GM18519 (cell line): ENCODE data around the gene WFS1.

Experiments used
- ATAC-seq: cut with Tn5 transposase; IDR thresholded peaks from one replicate; pipeline ENCODE4 v1.9.1; 2021; ENCODE audit warnings: mild to moderate bottlenecking, moderate library complexity; ENCODE audit not compliant: unreplicated experiment, low FRiP score

WFS1 gene

DNA sequence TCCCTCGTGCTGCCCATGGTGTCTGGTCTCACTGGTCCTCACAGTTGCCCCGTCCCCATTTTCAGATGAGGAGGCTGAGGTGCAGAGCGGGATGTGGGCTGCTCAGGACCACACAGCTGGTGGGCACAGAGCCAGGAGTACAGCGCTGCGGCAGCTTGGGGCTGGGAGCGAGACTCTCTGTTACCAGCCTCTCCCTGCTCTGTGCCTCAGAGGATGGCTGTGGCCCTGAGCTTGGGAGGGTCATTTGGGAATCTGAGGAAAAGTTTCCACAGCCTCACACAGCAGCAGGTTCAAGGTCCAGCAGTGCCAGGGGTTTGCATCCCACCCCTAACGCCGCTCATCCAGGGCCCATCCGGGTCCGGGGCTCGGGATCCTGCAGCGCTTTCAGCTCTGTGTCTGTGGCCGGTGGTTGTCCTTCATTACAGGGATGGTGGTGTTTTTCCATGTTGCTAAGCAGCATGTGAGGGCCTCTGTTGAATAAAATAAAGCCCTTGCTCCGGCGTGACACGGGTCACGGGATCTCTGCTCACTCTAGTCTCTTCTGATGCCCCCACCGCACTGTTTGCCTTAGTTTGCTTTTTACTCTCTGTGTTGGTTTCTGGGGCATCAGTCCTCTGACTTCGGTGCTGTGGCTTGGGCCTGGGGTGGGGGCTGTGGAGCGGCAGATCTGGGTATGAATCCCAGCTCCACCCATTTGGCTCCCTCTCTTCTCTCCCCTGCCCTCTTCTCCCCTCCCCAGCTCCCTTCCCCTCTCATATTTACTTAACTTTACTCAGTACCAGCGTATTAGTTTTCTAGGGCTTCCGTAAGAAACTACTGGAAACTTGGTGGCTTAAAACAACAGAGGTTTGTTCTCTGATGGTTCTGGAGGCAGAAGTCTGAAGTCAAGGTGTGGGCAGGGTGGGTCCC, 6.5 kb downstream of the WFS1 start:
- no peak for ATAC-seq

DNA sequence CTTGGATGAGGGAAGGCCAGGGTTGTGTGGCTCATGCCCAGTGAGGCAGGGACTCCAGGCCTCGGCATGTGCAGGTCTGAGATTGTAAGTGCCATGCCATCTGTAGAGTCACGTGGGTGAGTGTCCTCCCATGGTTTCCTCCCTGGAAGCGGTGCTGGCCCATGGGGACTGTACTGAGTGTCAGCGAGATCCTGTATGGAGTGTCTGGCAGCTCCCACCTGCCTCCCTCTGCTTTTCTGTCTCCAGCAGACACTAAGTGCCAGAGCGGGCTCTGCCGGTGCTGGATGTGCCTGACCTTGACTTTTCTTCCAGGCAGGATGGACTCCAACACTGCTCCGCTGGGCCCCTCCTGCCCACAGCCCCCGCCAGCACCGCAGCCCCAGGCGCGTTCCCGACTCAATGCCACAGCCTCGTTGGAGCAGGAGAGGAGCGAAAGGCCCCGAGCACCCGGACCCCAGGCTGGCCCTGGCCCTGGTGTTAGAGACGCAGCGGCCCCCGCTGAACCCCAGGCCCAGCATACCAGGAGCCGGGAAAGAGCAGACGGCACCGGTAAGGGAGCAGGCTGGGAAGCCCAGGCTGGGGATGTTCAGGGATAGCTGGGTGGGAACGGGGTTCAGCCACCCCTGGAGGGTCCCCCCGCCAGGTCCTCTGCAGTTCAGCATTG, 7.6 kb downstream of the WFS1 start:
- no peak for ATAC-seq

DNA sequence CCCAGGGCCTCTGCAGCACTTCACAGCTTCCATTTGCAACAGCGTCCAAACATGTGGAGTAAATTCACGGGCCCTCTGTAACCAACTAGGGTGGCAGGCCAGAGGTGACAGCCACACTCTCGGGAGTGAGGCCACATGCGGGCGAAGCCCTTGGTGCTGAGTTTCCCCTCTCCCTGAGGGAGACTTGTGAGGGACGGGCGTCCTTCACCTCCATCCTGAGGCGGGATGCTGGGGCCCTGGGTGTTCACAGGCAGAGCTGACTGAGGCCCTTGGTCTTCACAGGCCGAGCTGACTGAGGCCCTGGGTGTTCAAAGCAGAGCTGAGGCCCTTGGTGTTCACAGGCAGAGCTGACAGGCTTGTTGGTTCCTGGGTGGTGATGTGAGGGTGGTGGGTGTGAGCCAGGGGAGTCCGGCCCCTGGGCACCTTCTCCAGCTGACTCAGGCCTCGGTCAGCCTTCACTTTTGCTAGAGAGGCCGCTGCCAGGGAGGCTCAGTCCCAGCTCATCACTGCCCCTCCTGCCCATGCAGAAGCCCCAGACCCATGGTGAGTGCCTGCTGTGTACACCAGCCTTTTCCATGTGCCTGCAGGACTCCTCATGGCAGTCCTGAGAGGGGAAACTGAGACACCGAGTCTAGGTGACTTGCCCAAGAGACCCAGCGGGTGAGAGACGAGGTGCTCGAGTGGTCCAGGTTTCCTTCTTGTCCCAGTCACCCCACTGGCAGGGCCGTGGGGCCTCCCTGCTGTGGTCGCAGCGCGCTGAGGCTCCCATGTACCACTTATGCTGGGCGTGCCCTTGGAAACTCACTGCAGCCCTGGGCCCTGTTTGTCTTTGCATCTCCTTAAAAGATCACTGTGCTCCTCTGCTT, 8.5 kb downstream of the WFS1 start:
- no peak for ATAC-seq

DNA sequence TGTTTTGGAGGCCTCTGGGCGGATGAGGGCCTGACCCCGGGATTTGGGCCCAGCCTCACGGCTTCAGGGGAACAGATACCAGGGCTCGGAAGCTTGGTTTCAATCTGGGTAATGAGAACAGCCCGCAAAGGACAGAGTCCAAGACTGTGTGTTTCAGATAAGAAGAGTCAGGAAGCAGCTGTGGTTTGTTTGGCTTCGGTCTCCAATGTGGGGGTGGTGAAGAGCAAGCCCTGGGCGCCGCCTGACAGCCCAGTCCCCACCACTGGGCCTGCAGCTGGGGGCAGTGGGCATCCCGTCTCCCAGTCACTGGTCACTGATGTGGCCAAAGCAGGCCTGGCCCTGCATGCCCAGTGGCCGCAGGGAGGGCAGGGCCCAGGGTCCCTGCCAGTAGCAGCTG, 9.1 kb downstream of the WFS1 start:
- peak; percentile 87 for ATAC-seq

GRCh38 chr4:6279582-6280289, 10.1 kb downstream of the WFS1 start:
- ATAC-seq, result no peak

DNA sequence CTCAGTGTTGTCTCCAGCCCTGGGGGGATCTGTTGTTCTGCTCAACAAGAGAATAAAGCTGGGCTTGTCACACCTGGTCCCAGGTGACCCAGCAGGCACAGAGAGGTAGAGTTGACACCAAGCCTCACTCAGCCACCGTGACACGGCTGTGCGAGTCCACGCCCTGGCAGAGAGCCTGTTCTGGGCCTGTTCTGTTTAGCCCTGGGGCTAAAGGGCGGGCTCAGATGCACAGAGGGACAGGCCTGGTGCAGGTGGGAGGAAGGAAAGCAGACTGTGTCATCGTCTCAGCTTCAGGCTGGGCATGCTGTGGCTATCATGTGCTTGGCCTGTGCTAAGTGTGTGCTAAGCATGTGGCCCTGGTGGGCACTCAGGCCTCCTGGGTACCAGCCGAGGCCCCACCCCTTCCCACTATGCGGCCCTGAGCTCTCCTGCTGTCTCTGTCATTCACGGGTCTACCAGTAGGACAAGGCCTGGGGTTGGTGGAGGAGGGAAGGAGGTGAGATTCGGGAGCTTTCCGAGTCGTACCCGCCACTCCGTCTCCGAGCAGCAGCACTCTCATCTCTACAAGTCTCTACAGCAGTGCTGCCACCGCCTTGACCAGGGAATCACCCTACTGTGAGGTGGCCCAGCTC, 10.8 kb downstream of the WFS1 start:
- no peak for ATAC-seq

GRCh38 chr4:6281436-6282313, 12.0 kb downstream of the WFS1 start:
- ATAC-seq, result no peak

DNA sequence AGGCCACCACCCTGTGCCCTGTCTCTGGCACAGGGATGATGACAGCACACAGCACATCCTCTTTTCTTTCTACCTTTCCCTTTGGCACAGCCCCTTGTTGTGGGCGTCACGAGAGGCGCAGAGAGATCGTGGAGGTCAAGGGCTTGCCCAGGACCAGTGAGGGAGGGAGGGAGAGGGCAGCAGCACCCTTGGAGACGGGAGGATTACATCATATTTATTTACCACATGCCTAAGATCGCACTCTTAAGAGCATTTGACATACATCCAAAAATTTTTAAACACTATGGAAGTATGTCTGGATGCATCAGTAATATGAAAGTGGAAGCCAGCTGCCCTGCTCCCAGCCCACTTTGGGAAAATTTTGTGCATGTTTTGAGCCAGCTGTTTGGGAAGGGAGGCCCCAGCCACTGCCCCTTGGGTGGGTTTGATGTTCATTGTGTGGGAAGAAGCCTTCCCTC, 12.7 kb downstream of the WFS1 start:
- ATAC-seq, result no peak

- ATAC-seq, result no peak
Observed at GRCh38 chr4:6283282-6283681, 13.6 kb downstream of the WFS1 start.

DNA sequence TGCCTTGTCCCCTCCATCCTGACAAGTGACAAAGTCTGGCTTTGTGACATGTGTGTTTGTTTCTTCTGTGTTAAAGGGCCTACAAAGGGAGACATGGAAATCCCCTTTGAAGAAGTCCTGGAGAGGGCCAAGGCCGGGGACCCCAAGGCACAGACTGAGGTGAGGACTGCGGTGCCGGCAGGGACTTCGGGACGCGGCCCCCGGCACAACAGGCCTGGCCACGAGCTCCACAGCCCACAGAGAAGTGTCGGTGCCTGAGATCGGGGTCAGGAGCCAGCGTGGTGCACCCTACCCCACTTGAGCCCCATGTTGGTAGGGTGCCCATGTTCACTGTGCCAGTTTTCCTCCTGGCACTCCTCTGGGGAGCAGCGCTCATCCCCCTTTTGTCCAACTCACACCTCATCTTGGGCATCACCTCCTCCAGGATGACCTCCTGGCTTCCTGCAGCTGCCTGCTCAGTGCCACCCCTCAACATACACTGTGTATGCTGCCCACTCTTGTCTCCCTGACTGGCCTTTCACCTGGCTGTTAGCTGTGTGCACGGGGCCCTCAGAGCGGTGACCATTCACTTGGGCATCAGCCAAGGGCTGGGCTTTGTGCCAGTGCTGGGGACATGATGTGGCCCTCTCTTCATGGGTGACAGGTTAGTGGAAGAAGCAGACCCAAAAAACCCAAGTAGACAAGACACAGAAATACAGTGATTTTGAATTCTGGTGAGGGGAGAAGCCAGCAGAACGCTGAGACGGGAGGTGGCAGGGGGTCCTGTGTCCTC, 17.6 kb downstream of the WFS1 start:
- no peak for ATAC-seq

GRCh38 chr4:6288342-6288741, 18.7 kb downstream of the WFS1 start:
- no peak for ATAC-seq

DNA sequence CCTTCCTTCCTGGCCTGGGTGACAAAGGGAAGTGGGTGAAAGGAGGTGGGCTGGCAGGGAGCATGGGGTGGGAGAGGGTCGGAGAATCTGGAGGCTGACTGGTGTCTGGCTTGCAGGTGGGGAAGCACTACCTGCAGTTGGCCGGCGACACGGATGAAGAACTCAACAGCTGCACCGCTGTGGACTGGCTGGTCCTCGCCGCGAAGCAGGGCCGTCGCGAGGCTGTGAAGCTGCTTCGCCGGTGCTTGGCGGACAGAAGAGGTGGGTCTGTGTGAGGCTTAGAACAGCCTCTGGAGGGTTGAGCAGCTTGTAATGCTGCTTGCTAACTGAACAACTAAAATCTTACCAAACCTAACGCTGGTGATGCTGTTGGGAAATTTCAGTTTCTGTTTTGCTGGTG, 19.2 kb downstream of the WFS1 start:
- ATAC-seq, result no peak

DNA sequence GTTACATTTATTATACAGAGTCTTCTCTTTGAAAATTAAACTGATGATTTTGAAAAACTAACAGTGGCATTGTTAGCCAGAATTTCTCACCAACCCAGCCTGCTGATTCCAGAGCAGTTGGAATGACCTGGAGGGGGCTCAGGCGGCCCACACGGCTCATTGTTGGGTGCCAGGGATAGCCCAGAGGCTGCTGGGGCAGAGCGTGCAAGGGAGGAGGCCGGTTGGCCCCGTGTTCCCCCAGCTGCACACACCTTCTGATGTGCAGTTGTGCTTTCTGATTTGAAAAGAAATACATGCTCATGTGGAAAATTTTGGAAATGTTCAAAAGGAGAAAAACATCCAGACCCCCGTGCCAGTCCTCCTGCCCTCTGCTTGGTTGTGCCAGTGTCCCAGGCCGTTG, 20.6 kb downstream of the WFS1 start:
- ATAC-seq, result no peak

DNA sequence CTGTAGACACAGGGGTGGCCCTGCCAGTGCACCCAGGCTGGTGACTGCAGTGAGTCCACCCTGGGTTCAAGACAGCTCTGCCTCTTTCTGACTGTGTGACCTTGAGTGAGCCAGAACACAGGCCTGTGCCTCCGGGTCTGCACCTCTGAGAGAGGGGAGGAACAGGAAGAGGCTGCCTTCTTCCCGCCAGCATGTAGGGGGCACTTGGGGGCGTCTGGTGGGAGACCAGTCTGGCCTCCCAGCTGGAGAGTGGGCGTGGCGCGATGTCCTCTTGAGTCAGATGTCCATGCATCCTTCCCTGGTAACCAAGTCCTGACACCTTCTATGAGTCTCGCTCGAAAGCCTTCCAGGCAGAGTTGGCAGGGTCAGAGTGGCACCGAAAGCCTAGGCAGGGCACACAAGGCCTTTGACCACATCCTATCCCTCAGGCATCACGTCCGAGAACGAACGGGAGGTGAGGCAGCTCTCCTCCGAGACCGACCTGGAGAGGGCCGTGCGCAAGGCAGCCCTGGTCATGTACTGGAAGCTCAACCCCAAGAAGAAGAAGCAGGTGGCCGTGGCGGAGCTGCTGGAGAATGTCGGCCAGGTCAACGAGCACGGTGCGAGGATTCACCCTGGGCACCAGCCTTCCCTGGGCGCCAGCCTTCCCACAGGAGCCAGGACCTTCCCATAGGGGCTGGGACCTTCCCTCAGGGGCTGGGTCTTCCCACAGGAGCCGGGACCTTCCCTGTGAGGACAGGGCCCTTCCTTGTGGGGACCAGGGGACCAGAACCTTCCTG, 21.3 kb downstream of the WFS1 start:
- no peak for ATAC-seq

- ATAC-seq, result no peak
Observed at GRCh38 chr4:6291784-6292297, 22.2 kb downstream of the WFS1 start.

DNA sequence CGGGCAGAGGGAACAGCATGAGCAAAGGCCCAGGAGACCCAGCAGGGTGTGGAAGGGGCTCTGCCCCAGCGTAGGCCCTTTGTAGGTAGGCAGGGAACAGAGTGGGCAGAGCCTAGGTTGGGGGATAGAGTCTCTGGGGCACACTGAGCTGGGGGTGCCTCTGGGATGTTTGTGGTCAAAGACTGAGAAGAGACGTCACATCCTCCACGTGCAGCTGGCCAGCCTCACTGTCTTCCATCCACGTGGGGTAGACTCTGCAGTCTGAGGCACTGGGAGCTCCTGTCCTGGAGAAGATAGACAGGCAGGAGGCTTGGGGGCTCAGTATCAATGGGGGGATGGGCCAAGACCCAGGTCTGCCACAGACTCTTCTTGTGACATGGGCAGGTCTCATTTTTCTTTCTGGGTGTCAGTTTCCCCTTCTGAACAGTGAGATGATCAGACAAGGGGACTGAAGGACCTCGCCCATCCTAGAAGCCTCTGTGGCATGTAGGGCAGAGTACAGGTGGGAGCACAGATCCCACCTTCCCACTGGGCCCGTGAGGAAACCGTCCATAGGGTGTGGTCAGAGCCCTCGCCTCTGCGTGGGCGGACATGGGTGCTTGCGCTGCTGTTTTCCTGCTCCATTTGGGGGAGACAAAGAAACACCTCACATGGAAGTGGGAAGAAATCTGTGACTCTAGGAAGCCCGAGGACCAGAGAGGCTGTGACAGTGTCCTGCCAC, 22.9 kb downstream of the WFS1 start:
- ATAC-seq, result no peak

GRCh38 chr4:6293097-6293445, 23.4 kb downstream of the WFS1 start:
- ATAC-seq, result no peak
